ENCODE measurements around the gene PLA2G6. TPM values are rescaled to one million over a fixed set of nuclear protein-coding genes. Genes with fewer than 3 reads are reported as not detected.

The PLA2G6 gene
- total RNA-seq, 2 donors from 2014 or later, result 60.6 to 60.7 TPM

GRCh38 chr22:38108561-38109319 is 72.9 kb downstream of the PLA2G6 start:
- H3K4me1 Mint-ChIP-seq, result peaks cover 6% of the 10 kb centered on the region
- H3K9ac ChIP-seq (ENCODE audit: extremely low read depth, low read length, poor library complexity, severe bottlenecking), result no peak overlapping the region
- no peaks in the 10 kb centered on the region for H3K9me3 ChIP-seq (ENCODE audit: control insufficient read depth, low read length)
- H3K4me3 ChIP-seq (ENCODE audit: low read length), result no peak overlapping the region
- no peaks in the 10 kb centered on the region for H3K4me1 ChIP-seq (ENCODE audit: control insufficient read depth, insufficient read depth, low read length)
- no peaks in the 10 kb centered on the region for H3K9me3 Mint-ChIP-seq
- H3K36me3 Mint-ChIP-seq (ENCODE audit: low read depth), result peaks cover 2% of the 10 kb centered on the region
- no peaks in the 10 kb centered on the region for H3K36me3 ChIP-seq (ENCODE audit: control insufficient read depth, insufficient read depth, low read length)
- no peak for DNase-seq
- 93 to 98% methylated on average over 5 to 15 of the region's 15 CpGs for WGBS, 2 experiments (ENCODE audit: insufficient coverage in 1 of 2, insufficient read length in 1 of 2)
- H3K4me3 Mint-ChIP-seq, result no peak overlapping the region
- no peak overlapping the region for H3K27ac Mint-ChIP-seq
- TF ChIP-seq CTCF (conservative IDR thresholded peaks at IDR 0.05), result no peak
- H3K27me3 ChIP-seq (ENCODE audit: control insufficient read depth, insufficient read depth, low read length, poor library complexity, severe bottlenecking), result peaks cover 4% of the 10 kb centered on the region
- H3K27me3 Mint-ChIP-seq (ENCODE audit: insufficient read depth), result no peaks in the 10 kb centered on the region
- no peak overlapping the region for H3K27ac ChIP-seq (ENCODE audit: low read depth, low read length)

GRCh38 chr22:38107692-38108515 is 73.7 kb downstream of the PLA2G6 start:
- H3K27ac Mint-ChIP-seq, result no peak overlapping the region
- no peak for TF ChIP-seq CTCF (conservative IDR thresholded peaks at IDR 0.05)
- H3K9me3 ChIP-seq (ENCODE audit: control insufficient read depth, low read length), result no peaks in the 10 kb centered on the region

GRCh38 chr22:38106814-38107578 is 74.6 kb downstream of the PLA2G6 start:
- no peak overlapping the region for H3K9ac ChIP-seq (ENCODE audit: extremely low read depth, low read length, poor library complexity, severe bottlenecking)
- H3K36me3 ChIP-seq (ENCODE audit: control insufficient read depth, insufficient read depth, low read length), result no peaks in the 10 kb centered on the region
- Mint-ChIP-seq H3K4me1 (peaks cover 6% of the 10 kb centered on the region), H3K27me3 (ENCODE audit: insufficient read depth) (no peaks in the 10 kb centered on the region), H3K36me3 (ENCODE audit: low read depth) (no peaks in the 10 kb centered on the region), H3K27ac (no peak overlapping the region), H3K4me3 (no peak overlapping the region), H3K9me3 (no peaks in the 10 kb centered on the region)
- H3K4me3 ChIP-seq (ENCODE audit: low read length), result no peak overlapping the region
- no peaks in the 10 kb centered on the region for H3K9me3 ChIP-seq (ENCODE audit: control insufficient read depth, low read length)
- WGBS, 2 experiments (ENCODE audit: insufficient coverage in 1 of 2, insufficient read length in 1 of 2), result 78 to 85% methylated on average over 9 to 17 of the region's 17 CpGs
- no peak for TF ChIP-seq CTCF (conservative IDR thresholded peaks at IDR 0.05)
- DNase-seq, result no peak
- H3K4me1 ChIP-seq (ENCODE audit: control insufficient read depth, insufficient read depth, low read length), result no peaks in the 10 kb centered on the region
- peaks cover 4% of the 10 kb centered on the region for H3K27me3 ChIP-seq (ENCODE audit: control insufficient read depth, insufficient read depth, low read length, poor library complexity, severe bottlenecking)
- no peak overlapping the region for H3K27ac ChIP-seq (ENCODE audit: low read depth, low read length)

More at GRCh38 chr22:38107692-38108515, 73.7 kb downstream of the PLA2G6 start:
- no peaks in the 10 kb centered on the region for H3K36me3 ChIP-seq (ENCODE audit: control insufficient read depth, insufficient read depth, low read length)
- no peak overlapping the region for H3K4me3 ChIP-seq (ENCODE audit: low read length)
- no peak overlapping the region for H3K27ac ChIP-seq (ENCODE audit: low read depth, low read length)
- no peak overlapping the region for H3K9ac ChIP-seq (ENCODE audit: extremely low read depth, low read length, poor library complexity, severe bottlenecking)
- WGBS, 2 experiments (ENCODE audit: insufficient coverage in 1 of 2, insufficient read length in 1 of 2), result 87 to 88% methylated on average over 8 to 17 of the region's 17 CpGs
- no peaks in the 10 kb centered on the region for H3K27me3 Mint-ChIP-seq (ENCODE audit: insufficient read depth)
- peaks cover 4% of the 10 kb centered on the region for H3K27me3 ChIP-seq (ENCODE audit: control insufficient read depth, insufficient read depth, low read length, poor library complexity, severe bottlenecking)
- DNase-seq, result no peak
- no peaks in the 10 kb centered on the region for H3K36me3 Mint-ChIP-seq (ENCODE audit: low read depth)
- no peaks in the 10 kb centered on the region for H3K9me3 Mint-ChIP-seq
- peaks cover 6% of the 10 kb centered on the region for H3K4me1 Mint-ChIP-seq
- no peak overlapping the region for H3K4me3 Mint-ChIP-seq
- H3K4me1 ChIP-seq (ENCODE audit: control insufficient read depth, insufficient read depth, low read length), result no peaks in the 10 kb centered on the region
